Activated CD4-positive, alpha-beta T cell treated with anti-CD3 and anti-CD28 coated beads, Interleukin-2, Interleukin-6, amounts not matched to agents 100 ng/mL and 50 ng/mL, durations not matched to agents 16 hours and 8 hours (primary cell): Measurements from ENCODE around the gene PTPN1.
"Not testable (repeated sequence)": the region's sequence is repeated elsewhere in the genome, so short reads cannot be mapped to it uniquely, and the experiment has no call there.

Experiments used
- DNase-seq: peaks from one replicate; pipeline ENCODE4 v3.0.0-alpha.2; 2020

The PTPN1 gene

DNA sequence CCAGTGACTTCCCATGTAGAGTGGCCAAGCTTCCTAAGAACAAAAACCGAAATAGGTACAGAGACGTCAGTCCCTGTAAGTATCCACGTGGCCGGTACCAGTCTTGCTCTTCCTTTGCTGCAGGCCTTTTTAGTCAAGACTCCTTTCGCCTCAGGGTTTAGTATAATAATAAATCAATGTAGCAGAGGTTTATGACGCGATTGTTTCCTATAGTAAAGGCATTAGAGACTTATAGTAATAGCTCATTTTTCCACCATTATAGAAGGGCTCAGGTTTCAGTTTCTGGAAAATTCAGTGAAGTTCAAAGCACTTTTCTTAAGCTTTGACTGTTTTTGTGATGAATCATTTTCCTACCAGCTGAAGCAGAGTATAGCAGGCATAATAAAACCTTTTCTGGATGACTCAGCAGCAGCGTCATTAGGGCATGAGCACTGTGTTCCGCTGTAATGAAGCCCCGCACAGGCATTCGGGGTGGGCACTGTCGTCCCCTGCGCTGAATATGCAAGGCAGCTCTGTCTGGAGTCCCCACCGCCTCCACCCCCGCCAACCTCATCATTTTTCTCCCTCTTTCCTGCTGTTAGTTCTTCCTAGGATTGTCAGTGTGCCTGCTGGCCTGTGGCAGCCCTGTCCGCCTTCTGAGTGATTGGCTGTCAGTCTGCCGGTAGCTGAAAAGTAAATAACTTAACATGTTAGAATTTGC lies 51.3 kb downstream of the PTPN1 start:
- peak; percentile 87 for DNase-seq

DNA sequence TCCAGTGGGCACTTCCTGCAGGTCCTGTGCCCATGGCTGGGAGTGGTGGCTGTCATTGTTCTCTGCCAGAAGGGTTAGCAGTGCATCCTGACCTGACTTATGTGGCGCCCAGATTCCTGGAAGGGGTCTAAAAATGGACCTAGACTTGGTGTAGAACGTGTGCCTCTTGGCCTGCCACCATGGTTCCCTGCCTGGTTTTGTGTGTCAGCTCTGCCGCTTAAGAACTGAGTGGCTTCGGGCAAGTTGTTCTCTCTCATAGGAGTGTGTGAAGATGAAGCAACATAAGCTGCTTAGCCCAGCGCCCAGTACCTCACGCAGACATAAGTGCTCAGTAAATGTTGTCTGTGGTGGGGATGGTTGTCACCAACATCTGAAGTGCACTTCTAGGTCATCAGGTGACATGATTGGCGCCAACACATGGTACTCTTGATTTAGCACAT lies 52.1 kb downstream of the PTPN1 start:
- no peak for DNase-seq

DNA sequence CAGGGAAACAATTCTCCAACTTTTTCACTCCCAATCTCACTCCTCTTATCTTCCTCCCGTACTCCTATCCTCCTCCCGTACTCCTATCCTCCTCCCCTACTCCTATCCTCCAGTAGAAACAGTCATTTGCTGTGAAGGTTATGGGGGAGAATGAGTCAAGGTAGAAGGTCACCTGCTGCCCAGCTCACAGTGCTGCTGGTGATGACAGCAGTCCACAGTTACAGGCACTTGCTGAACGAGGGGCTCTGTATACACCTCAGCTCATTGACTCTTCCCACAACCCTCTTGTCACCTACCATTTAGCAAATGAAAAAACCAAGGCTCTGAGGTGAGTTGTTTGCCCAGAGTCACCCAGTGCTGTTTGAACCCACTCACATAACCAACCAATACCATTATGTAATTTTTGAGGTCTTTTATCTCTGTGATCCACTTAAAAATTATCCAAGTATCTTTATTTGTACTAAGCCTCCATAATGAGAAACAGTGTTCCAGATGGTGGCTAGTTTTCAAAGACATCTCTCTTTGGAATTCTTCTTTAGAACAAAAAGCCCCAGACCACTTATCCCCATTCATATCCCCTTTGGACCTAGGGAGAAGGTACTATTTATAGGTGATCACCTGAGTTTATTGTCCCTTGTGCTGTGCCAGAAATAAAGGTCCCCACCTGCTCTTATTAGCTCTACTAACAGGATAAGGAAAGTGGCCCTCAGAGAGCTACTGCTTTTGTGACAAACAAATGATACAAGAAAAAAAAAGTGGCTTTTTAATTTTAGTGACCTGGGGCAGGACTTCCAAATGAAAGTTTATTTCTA lies 53.2 kb downstream of the PTPN1 start:
- DNase-seq: no peak

DNA sequence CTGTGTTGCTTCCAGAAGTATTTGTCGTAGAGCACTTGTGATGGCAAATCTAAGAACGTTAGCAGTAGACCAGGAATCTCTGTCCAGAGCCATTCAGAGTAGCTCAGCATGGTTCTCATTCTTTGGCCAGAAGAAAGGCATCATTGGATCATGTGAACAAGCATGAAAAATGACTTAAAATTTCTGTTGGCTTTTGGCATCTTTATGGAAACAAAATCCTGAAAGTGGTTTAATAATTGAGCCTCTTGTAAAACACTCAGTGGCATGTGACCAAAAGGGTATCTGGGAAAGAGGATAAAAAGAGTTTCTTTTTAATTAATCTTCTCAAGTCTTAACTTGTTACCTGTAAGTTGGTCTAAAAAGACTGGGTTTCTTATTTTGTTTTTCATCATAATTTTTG lies 55.2 kb downstream of the PTPN1 start:
- no peak for DNase-seq

DNA sequence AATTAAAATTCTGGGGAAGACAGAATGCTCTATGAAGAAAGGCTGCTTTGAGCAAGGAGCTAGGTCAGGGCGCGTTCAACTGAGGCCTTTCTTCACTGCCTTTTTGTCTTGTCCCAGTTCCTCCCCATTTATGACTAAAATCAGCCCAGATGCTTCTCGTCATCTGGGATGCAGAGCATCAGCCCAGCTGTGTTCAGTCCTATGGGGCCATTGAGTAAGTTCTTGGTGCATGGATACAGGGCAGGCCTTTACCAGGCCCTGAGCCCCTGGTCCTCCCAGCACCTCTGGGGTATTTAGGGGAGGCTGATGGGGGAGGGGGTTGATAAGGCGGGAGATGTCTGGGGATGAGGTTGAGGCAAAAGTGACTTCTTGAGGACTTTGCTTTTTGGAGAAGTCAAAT lies 55.7 kb downstream of the PTPN1 start:
- DNase-seq: no peak

DNA sequence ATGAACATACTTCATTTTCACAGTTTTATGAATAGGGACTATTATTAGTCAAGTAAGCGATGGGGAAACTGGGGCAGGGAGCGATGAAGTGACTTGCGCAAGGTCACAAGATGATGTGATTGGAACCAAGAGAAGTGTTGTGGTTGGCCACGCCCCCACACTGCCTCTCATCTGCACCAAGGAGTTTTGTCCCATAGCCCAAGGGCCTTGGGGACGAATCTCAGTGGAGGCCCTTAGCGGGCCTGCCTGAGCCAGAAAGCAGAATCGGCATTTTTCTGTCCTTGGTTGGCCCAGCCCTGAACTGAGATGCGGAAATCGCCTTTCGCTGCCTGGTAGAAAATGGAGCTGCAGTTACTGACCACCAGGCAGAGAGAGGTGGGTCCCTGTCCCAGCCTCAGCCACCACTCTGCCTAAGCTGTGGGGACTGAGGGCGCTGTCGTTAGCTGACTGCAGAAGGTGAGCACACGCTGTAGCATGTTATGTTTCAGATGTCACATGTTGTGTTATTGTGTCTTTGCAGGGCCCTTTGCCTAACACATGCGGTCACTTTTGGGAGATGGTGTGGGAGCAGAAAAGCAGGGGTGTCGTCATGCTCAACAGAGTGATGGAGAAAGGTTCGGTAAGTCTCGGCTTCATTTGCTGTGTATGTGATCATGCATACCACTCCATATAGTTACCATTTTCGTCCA lies 57.8 kb downstream of the PTPN1 start:
- peak; percentile 54 for DNase-seq

DNA sequence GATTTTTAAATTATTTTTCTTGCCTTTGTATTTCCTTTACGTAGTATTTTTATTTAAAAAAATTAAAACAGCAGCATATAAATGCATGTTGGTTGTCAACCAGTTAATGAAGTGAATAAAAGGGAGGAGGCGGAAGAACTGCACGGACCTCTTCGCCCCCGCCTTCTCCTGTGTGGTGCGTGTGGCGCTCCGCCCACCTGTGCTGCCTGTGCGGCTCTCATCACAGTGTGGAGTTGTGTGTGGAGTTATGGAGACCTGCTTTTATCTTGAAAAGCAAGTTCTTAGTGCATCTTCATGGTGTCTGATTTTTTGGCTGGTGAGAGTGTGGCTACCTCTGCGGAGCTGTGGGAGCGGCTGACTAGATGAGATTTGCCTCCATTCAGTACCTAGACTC lies 58.4 kb downstream of the PTPN1 start:
- no peak for DNase-seq

DNA sequence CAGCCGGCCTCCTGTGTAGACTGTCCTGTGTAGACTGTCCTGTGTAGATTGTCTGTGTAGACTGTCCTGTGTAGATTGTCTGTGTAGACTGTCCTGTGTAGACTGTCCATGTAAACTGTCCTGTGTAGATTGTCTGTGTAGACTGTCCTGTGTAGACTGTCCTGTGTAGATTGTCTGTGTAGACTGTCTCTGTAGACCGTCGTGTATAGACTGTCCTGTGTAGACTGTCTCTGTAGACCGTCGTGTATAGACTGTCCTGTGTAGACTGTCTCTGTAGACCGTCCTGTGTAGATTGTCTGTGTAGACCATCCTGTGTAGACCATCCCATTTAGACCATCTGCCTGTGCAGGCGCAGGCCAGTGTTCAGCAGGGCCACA lies 59.3 kb downstream of the PTPN1 start:
- not testable (repeated sequence) for DNase-seq

DNA sequence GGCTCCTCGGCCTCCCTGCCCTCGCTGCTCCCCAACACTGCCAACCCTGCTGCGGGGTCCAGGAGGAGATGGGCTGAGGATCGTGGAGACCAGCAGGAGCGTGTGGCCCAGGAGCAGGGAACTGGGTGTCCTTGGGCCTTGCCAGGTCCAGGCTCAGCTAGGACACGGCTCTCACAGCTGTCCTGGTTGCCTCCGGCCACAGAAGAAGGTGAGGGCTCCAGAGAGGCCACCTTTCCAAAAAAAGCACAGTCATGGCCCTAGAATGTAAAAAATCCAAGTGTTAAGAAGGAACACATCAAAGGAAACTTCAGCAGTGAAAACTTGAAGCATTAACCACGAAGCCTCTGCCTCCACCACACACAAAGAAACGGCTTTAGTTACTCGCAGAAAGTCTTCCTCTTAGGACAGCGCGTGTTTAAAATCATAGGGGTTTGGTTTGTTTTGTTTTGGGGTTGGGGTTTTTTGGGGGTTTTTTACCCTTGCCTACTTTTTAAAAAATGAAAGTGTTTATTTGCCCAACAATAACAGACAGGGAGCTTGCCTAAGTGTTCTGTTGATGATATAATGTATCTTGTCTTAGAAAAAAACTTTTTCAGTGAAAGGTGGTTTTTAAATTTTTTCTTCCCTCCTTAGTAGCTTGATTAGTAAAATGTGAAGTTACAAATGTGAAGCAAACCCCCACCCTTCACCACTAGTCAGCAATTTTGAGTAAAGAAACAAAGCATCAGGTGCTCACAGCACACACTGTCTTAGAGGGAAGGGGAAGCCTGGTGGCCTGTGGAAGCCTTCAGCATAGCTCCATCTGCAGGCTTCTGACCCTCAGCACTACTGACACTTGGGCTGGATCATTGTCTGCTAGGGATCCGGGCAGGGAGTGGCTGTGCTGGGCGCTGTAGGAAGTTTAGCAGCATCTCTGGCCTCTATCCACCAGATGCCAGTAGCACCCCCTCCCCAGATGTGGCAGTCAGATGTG lies 60.0 kb downstream of the PTPN1 start:
- peak; percentile 77 for DNase-seq

DNA sequence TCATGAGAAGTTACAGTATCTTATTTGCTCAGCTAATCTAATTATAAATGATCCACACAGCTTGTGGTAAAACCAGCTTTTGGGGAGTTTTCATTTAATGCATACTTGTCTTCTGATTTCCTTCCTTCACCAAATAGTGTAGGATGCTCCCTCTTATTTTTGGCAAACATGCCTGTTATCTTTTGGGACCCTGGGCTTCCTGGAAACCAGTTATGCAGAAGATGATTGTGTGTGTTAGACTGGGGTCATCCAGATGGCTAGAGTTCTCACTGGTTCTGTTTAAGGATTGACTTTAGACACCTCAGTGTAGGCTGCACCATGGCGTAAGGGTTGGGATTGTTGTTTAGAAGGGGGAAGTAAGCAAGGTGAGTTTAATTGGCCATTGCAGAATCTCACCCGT lies 61.3 kb downstream of the PTPN1 start:
- DNase-seq: no peak

DNA sequence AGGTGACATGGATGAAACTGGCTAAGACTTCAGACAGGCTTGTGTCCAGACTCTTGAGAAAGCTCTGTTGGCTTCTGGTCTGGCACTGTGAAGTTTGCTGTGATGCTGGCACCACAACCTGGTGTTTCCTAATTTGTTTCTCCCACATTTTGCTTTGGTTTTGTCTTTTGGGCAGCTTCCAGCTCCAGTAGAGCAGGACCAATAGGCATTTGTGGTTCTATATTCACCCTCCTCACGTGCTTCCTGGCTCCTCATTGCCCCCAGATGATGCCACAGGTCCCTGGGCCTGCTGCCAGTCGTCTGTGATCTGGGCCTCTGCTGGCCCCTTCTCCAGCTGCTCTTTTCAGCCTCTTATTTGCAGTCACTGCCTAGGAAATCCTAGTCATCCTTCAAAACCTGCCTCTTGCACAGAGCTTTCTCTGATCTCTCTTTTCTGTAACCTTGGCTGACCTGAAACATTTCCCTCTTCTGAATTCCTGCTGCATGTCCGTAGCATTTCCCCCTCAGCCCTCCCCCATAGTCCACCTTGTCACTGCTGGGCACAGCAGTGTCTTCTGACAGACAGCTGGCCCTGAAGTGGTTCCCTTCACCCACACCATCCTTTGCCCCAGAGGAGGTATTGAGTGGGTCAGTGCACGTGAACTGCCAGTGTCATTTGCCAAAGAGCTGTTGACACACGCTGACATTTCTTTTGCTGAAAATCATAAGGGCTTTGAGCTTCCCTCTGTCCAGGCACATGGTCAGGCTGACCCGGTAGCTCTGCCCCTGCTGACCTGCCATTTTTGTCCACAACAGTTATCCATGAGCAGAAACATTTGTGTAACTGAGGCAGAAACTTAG lies 63.0 kb downstream of the PTPN1 start:
- DNase-seq: no peak

DNA sequence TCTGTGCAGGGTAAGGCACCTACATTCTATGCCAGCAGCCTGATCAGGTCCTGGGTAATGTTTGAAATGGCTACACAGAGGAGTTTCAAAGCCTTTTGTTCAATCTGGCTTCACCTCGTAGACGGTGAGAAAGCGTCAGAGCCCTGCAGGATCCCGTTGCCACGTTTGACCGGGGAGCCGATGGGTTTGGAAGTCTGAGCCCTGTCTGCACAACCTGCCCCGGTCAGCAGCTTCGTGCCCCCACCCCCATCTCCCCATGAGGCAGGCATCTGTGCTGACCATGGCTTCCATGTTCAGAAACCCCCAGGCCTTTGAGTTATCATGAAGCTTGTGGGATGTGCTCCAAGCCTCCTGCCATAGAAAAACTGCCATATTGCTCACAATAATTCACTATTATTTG lies 63.9 kb downstream of the PTPN1 start:
- no peak for DNase-seq

DNA sequence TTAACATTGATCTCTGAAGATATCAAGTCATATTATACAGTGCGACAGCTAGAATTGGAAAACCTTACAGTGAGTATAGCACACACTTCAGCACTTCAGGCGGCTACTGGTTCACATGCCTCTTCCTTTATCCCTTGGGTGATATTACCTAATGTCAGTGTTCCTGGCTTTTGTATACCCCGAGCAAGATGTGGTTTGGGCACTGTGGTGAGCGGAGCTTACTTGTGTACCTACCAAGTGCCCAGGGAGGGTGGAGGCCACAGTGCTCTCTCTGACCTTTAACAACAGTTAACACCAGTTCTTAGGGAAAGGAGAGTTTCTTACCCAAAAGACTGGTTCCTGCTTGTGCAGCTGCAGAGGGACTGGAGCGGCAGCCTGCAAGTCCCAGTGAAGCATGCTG lies 64.4 kb downstream of the PTPN1 start:
- DNase-seq: no peak

DNA sequence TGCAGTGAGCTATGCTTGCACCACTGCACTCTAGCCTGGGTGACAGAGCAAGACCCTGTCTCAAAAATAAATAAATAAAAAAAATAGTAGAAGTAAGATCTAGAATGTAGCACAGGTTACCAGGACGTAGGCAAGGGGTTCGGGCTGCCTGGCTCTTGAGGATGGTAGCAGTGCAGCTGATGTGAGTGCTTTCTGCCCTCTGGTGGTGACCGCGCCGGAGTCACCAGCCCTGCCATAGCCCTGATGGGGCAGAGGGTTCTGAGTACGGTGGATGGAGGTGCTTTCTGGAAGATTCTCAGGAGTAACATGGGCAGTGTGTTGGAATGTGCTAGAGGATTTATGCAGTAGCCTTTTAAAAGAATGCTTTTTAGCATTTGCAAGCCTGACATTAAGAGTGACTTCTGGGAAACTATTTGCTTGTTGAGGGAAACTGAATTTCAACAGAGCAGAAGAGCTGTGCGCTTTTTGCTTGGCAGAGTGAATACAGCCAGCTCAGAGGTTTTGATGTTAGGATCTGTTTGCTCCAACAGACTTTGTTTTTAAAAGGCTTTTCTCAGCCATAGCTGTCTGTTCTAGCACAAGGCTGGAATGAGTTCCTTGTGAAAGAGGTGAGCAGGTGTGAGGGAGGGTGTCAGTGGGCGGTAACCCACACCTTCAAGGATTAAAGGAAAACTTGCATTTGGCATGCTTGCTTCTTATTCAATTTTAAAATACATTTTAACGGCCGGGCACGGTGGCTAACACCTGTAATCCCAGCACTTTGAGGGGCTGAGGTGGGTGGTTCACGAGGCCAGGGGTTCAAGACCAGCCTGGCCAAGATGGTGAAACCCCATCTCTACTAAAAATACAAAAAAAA lies 65.9 kb downstream of the PTPN1 start:
- peak; percentile 75 for DNase-seq

DNA sequence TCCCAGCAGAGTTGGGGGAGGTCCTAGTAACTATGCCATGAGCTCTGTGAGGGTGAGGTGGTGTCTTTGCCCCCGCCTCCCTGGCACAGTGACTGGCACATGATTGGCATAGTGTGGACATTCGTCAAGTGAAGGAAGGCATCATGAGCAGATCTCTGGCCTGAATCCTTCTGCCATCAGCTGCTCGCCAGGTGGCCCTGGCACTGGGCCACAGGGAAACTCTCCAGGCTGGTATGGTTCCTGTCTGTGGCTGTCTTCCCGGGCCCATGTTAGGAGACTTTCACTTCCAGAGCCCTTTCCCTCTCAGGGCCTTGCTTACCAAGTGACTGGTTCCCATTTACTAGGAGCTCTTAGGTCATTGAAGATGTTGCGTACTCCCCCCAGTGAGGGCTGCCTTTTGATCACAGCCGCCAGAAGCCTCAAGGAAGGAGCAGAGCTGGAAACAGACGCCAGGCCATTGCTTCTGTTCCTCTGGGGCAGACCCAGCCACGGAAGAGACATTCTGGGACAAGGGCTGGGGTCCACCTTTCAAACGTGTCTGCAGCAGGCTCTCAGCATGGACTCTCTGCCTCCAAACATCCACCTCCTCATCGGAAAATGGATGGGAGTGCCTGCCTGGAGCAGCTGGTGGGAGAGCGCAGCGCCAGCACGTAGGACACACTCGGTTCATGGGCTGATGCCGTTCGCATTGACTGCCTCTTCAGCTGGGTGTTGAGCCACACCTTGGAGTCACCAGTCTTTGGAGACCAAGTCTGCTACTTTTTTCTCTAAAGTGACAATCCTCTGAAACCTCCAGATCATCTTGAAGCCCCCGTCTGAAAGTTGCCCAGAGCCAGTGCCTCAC lies 67.2 kb downstream of the PTPN1 start:
- DNase-seq: no peak

DNA sequence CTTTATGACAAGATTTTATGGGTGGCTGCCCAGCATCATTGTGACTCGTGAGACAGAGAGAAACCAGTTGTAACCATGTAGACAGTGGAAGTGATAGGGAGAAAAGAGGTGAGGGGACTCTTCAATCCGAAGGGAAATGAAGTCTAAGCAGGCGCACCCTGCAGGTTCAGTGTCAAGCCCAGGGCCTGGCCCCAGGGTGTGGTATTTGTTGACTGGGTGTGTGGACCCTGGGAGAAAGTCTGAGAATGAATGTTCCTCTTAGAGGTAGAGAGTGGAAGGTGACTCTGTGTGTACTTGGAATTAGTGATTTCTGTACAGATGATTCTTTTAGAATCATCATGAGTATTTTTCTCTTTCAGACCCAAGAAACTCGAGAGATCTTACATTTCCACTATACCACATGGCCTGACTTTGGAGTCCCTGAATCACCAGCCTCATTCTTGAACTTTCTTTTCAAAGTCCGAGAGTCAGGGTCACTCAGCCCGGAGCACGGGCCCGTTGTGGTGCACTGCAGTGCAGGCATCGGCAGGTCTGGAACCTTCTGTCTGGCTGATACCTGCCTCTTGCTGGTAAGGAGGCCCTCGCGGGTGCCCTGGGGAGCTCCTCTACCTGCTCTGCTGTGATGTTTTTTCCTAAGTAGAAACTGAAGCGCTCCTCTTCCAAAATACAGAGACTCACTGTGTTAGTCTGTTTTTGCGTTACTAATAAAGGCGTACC lies 68.0 kb downstream of the PTPN1 start:
- DNase-seq: no peak

DNA sequence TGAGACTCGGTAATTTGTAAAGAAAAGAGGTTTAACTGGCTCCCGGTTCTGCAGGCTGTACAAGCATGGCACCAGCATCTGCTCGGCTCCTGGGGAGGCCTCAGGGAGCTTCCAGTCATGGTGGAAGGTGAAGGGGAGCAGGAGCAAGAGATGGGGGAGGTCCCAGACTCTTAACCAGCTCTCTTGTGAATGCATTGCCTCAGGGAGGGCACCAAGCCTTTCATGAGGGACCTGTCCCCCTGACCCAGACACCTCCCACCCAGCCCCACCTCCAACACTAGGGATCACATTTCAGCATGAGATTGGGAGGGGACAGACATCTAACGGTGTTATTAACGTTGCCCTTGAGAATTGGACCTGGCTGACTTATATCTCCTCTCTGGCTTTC lies 68.6 kb downstream of the PTPN1 start:
- DNase-seq: no peak

DNA sequence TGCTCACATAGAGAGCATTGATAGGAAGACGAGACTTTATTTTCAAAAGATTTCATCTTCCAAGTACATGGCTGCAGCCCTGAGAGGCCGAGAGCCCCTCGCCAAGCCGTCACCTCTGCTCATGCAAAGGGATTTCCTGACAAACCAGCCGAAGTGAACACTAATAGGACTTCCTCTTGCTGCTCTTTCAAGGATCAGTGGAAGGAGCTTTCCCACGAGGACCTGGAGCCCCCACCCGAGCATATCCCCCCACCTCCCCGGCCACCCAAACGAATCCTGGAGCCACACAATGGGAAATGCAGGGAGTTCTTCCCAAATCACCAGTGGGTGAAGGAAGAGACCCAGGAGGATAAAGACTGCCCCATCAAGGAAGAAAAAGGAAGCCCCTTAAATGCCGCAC lies 69.3 kb downstream of the PTPN1 start:
- DNase-seq: no peak
